ENCODE data around the gene DGKI.

Gene DGKI

GRCh38 chr7:137343281-137343841 lies 503.4 kb downstream of the DGKI start, which contains the start of gene PTN:
PTN (minus strand) TSS chr7:137343733; CDS start chr7:137254973, 88,760 bp downstream.
- DNase-seq (ENCODE audit: low read depth in 2 of 2) = no peak

GRCh38 chr7:137342828-137343261 lies 503.9 kb downstream of the DGKI start:
- no peak for DNase-seq (ENCODE audit: low read depth in 2 of 2)

GRCh38 chr7:137342265-137342664 lies 504.5 kb downstream of the DGKI start:
- DNase-seq (ENCODE audit: low read depth in 2 of 2) = no peak

- no peak for DNase-seq (ENCODE audit: low read depth in 2 of 2)
These were observed 508.9 kb downstream of the DGKI start for GRCh38 chr7:137337902-137338301.

GRCh38 chr7:137335814-137336213 lies 511.0 kb downstream of the DGKI start:
- no peak for DNase-seq (ENCODE audit: low read depth in 2 of 2)

- DNase-seq (ENCODE audit: low read depth in 2 of 2) = no peak
These were observed 515.4 kb downstream of the DGKI start for GRCh38 chr7:137331378-137331777.

Measured in stimulated activated CD8-positive, alpha-beta memory T cell treated with anti-CD3 and anti-CD28 coated beads, Interleukin-7, amount 100 ng/mL, for 4 hours (primary cell).